A673 (cell line): Measurements from ENCODE around the gene NDUFS7. TPM values are rescaled to one million over a fixed set of nuclear protein-coding genes. Genes with fewer than 3 reads are reported as not detected.

Source experiments
- BruUV-seq: library from RNA; stranded (reverse); fragments of 400-500 nt; replicated peaks from 2 replicates; lab custom pipeline; 2021; lab: Mats Ljungman, UMichigan
- CTCF ChIA-PET: fragments of 300-600 bp; sonication (Branson Sonifier 250); formaldehyde crosslinking; loops from one replicate; lab custom pipeline; 2022; ENCODE audit warnings: antibody characterized with exemption; lab: Charles Lee
- POLR2A ChIA-PET: fragments of 300-600 bp; sonication (Branson Sonifier 250); formaldehyde crosslinking; loops from one replicate; lab custom pipeline; 2022; ENCODE audit warnings: antibody characterized with exemption; ENCODE audit not compliant: low non-redundant PET; lab: Charles Lee
- DNase-seq: peaks from one replicate; pipeline ENCODE4 v3.0.0-alpha.2; 2015; ENCODE audit warnings: low spot score
- H3K27ac ChIP-seq: fragments of 200-600 bp; sonication (generic); 2 replicates; pipeline ENCODE4 v1.5.1; 2016; ENCODE audit warnings: mixed run types, low read depth, mild to moderate bottlenecking, mixed read lengths, antibody characterized with exemption, low read length; ENCODE audit not compliant: poor library complexity, severe bottlenecking
- H3K27me3 ChIP-seq: fragments of 200-600 bp; sonication (generic); replicated peaks from 2 replicates; pipeline ENCODE4 v1.6.1; 2017; ENCODE audit warnings: mixed run types, low read depth, mild to moderate bottlenecking, mixed read lengths, antibody characterized with exemption, low read length; ENCODE audit not compliant: insufficient read depth, poor library complexity
- H3K36me3 ChIP-seq: fragments of 200-600 bp; sonication (generic); 2 replicates; pipeline ENCODE4 v1.6.1; 2016; ENCODE audit warnings: mixed run types, mild to moderate bottlenecking, mixed read lengths, antibody characterized with exemption, low read length; ENCODE audit not compliant: insufficient read depth, poor library complexity, severe bottlenecking
- H3K4me1 ChIP-seq: fragments of 200-600 bp; sonication (generic); 2 replicates; pipeline ENCODE4 v1.6.1; 2017; ENCODE audit warnings: mixed run types, mild to moderate bottlenecking, mixed read lengths, antibody characterized with exemption, low read length; ENCODE audit not compliant: insufficient read depth, poor library complexity, severe bottlenecking
- H3K4me3 ChIP-seq: fragments of 200-600 bp; sonication (generic); 2 replicates; pipeline ENCODE4 v1.5.1; 2016; ENCODE audit warnings: low read depth, mixed run types, mild to moderate bottlenecking, mixed read lengths, low read length; ENCODE audit not compliant: poor library complexity, severe bottlenecking
- H3K9me3 ChIP-seq: fragments of 200-600 bp; sonication (generic); 2 replicates; pipeline ENCODE4 v1.6.1; 2016; ENCODE audit warnings: mixed run types, low read depth, mild to moderate bottlenecking, mixed read lengths, antibody characterized with exemption, low read length; ENCODE audit not compliant: poor library complexity, severe bottlenecking
- CTCF ChIP-seq: fragments of 300-800, 200-600 bp; sonication (generic); conservative IDR thresholded peaks from 2 replicates; pipeline ENCODE4 v1.5.1; 2017; ENCODE audit warnings: low read depth, mild to moderate bottlenecking, antibody characterized with exemption, low read length, moderate library complexity, mixed read lengths
- EZH2 ChIP-seq: fragments of 200-600 bp; sonication (generic); IDR thresholded peaks from 2 replicates; pipeline ENCODE4 v1.6.1; 2017; ENCODE audit warnings: borderline replicate concordance, low read depth, mild to moderate bottlenecking, mixed read lengths, antibody characterized with exemption, low read length; ENCODE audit not compliant: poor library complexity, severe bottlenecking
- intact Hi-C: fragments of 100-400 bp; cut with micrococcal nuclease; formaldehyde crosslinking; loops from one replicate; pipeline ENCODE4 v1.10.0; 2022; ENCODE audit not compliant: unreplicated experiment
- total RNA-seq: library from RNA; stranded (reverse); gene quantifications from 2 replicates; pipeline ENCODE4 v1.2.3, GENCODE V29; 2021

Gene NDUFS7
- total RNA-seq, 1 experiment from 2014 or later: 101 TPM

- Histone ChIP-seq H3K36me3 (no peaks in the 10 kb centered on the region), H3K4me1 (no peaks in the 10 kb centered on the region), H3K27ac (no peak overlapping the region), H3K9me3 (no peaks in the 10 kb centered on the region), H3K27me3 (no peaks in the 10 kb centered on the region), H3K4me3 (no peak overlapping the region)
- intact Hi-C loops: no loop called here
- no TSS peak for BruUV-seq
- CTCF ChIA-PET: no interaction called here
- TF ChIP-seq CTCF (no peak), EZH2 (no peak)
- no peak for DNase-seq
- POLR2A ChIA-PET: interaction anchor here (0.7 kb wide), 1 partner anchor 28 kb away, joined by 3 read pairs; no protein-coding TSS in a partner anchor
Observed at GRCh38 chr19:1343041-1343440, 40.7 kb upstream of the NDUFS7 start.

- no peak for TF ChIP-seq CTCF
- TF ChIP-seq EZH2: no peak
- no peaks in the 10 kb centered on the region for H3K27me3 ChIP-seq
- H3K9me3 ChIP-seq: no peaks in the 10 kb centered on the region
- BruUV-seq: no TSS peak
- no peak for DNase-seq
- no peaks in the 10 kb centered on the region for H3K36me3 ChIP-seq
- ChIA-PET CTCF (no interaction called here), POLR2A (interaction anchor here (0.6 kb wide), 1 partner anchor 42 kb away, joined by 5 read pairs; no protein-coding TSS in a partner anchor)
- peaks cover 4% of the 10 kb centered on the region for H3K4me1 ChIP-seq
- no peak overlapping the region for H3K27ac ChIP-seq
- intact Hi-C loops: no loop called here
- no peak overlapping the region for H3K4me3 ChIP-seq
Observed at GRCh38 chr19:1349211-1349610, 34.5 kb upstream of the NDUFS7 start.

GRCh38 chr19:1350867-1351266 lies 32.8 kb upstream of the NDUFS7 start:
- intact Hi-C loops: no loop called here
- CTCF ChIA-PET: interaction anchor here (0.7 kb wide), 1 partner anchor 71 kb away, joined by 4 read pairs; no protein-coding TSS in a partner anchor

More at GRCh38 chr19:1350867-1351266, 32.8 kb upstream of the NDUFS7 start:
- Histone ChIP-seq H3K27me3 (no peaks in the 10 kb centered on the region), H3K4me3 (no peak overlapping the region), H3K36me3 (no peaks in the 10 kb centered on the region), H3K4me1 (peaks cover 7% of the 10 kb centered on the region), H3K27ac (no peak overlapping the region), H3K9me3 (no peaks in the 10 kb centered on the region)
- DNase-seq: no peak
- no peak for TF ChIP-seq EZH2
- no peak for TF ChIP-seq CTCF
- BruUV-seq: no TSS peak
- POLR2A ChIA-PET: no interaction called here
